ENCODE results near the gene ILF2.

ILF2 gene

DNA sequence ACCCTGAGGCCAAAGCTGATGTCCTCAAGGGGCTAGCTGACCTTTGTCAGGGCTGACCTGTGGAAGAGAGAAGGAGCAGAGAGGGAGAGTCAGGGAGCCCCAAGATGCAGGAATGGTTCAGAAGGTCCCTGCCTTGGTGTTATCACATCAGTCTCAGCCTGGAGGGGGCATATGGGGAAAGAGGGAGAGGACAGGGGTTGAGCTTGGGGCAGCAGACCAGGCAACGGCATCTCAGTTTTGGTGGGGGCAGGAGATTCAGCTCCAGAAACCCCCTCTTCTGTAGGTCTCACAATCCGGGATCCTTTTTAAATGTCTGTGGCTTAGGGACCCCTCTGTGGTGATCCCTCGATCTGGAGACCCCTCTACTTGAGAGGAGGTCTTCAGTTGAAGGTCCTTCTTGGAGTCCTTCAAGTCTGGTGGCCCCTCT, 44.3 kb downstream of the ILF2 start:
- no peak for DNase-seq

DNA sequence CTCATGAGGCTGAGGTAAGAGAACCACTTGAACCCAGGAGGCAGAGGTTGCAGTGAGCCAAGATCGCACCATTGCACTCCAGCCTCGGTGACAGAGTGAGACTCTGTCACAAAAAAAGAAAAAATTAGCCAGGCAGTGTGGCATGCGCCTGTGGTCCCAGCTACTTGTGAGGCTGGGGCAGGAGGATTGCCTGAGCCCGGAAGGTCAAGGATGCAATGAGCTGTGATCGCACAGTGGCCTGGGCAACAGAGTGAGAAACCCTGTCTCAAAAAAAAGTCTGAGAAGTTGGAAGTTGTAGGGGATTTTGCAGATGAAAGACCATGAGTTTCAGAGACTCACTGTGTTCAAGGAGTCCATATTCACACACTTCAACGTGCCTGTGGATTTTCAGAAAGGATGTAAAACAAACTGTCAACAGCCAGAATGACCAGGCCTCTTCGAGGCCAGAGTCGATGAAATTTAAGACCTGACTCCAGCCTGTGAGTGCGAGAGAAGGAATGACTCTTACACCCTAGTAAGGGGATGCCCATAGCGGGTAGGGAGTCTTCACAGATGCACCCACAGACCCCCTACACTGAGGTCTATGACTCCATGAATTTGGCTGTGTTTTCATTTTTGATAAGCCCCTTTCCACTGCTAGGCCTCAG, 45.7 kb downstream of the ILF2 start:
- no peak for DNase-seq

DNA sequence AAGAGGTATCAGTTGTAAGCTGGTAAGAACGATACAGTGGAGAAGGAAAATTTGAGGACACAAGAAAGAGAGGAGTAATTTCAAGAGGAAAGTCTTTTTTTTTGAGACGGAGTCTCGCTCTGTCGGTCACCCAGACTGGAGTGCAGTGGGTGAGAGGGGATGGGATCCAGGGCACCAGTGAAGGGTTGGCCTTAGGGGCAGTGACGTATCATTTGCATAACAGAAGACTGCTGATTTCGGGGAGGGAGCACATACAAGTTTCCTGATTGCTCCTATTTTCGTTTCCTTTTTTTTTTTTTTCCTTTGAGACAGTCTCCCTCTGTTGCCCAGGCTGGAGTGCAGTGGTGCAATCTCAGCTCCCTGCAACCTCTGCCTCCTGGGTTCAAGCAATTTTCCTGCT, 47.7 kb downstream of the ILF2 start:
- DNase-seq, result no peak

DNA sequence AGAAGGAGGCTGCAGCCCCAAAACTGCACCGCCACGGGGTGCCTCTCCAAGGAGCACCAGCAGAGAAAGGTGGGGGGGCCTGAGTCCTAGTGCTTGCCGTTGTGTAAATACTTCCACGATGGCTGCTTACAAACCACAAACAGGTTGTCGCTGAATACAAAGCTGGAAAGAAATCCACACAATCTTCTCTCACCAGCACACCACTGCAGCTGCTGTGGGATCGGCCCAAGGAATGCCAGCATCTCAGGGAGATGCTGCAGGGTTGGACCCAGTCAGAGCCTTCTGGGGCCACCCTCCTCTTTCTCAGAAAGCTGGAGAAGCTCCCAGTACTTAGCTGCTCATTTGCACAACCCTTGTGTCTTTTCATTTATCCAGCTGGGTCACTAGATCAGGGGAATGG, 51.6 kb downstream of the ILF2 start:
- no peak for DNase-seq

DNA sequence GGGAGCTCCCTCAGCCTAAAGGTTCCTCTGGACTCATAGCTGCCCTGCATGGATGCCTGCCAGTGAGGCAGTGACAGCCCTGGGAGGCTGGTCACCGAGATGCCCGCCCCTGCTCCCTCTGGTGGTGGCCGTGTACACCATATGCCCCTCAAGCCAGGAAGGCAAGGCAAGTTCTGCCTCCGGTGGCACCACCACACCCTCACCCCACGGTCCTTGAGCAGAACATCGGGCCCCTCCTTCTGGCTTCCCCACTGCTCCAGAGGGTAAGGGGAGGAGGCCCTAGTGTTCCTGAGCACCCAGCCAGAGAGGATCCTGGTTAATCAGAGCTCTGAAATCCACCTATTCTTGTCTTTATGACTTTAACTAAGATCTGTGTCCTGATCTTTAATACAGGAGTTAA, 53.1 kb downstream of the ILF2 start:
- DNase-seq, result no peak

DNA sequence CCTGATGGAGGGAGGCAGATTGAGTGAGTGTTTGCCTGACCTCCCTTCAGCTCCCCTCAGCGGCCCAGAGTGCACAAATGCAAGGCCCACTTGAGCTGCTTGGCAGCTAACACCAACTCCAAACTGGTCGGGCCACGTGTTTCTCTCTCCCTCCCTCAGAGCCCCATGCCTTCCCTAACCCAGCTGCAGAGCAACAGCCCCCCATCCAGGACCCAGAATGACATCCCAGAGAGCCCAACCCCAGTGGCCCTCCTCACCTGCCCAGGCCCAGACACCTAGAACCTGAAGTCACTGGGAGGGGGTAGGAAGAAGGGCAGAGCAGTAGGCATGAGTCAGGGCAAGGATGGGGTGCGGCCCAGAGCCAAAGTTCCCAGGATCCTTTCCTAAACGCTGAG, 53.9 kb downstream of the ILF2 start:
- no peak for DNase-seq

DNA sequence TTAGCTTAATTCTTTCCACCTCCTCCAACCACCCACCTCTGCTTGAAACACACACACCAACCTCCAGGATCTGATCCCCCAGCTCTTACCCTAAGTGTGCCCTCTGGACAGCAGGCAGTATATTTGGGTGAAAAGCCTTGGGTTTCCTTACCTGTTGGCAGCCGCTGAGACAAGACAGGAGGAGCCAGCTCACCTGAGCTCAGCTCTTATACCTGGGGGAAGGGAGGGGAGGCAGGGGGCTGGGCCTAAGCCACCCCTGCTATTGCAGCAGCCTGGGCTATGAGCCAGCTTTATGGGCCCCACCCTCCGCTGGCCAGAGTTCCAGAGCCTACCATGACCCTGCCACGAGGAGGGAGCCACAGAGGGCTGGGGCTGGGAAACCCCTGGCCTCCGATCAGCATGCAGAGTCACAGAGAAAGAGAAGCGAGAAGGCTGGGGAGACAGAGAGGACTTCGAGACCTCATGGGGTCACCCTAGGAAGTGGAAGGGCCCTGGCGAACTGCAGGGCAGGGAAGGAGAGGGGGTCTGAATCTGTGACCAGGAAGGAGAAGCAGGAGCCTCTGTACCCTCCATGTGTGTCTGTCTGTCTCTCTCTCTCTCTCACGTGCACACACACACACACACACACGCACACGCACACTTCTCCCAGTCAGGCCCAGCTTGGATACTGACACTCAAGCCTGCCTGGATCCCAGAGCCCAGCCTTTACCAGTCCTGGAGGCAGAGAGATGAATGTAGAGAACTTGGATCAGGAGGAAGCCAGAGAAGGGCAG, 54.5 kb downstream of the ILF2 start, which contains the start of gene S100A14:
Gene S100A14 (minus strand): TSS at position 182 of the 773 bp plus-strand sequence. CDS start 467 bp downstream, outside the sequence.
- DNase-seq, result no peak

DNA sequence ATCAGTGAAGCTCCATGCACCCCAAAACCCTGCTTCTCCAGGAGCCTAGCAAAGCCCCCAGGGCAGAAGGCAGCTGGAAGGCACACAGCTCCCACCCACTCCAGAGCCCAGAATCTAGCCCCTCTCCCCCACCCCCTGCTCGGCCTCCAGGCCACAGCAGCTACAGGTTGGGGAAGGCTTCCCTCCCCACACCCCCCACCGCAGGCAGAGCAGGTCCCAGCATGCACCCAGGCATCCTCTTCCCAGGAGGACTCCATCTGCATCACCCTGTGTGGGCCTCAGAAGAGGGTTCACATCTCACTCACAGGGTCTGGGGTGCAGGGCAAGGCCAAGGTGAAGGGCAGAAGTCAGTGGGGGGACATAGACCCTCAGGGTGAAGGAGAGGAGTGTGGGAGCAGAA, 55.4 kb downstream of the ILF2 start:
- DNase-seq, result no peak

DNA sequence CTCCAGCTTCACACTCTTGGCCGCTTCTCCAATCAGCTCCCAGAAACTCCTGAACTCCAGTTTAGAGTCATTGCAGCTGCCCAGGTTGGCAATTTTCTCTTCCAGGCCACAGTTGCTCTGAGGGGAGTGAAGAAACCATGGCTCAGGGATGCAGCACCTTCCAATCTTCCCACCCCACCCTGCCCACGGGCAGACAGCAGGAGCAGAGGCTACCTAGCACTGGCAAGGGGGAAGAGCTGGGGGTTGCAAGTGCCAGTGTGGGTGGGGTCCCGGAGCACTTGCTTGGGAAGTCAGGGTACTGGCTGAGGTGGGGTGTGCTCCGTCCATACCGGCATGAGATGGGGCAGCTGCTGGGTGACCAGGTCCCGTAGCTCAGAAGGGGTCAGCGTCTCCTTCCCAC, 55.9 kb downstream of the ILF2 start:
- no peak for DNase-seq

DNA sequence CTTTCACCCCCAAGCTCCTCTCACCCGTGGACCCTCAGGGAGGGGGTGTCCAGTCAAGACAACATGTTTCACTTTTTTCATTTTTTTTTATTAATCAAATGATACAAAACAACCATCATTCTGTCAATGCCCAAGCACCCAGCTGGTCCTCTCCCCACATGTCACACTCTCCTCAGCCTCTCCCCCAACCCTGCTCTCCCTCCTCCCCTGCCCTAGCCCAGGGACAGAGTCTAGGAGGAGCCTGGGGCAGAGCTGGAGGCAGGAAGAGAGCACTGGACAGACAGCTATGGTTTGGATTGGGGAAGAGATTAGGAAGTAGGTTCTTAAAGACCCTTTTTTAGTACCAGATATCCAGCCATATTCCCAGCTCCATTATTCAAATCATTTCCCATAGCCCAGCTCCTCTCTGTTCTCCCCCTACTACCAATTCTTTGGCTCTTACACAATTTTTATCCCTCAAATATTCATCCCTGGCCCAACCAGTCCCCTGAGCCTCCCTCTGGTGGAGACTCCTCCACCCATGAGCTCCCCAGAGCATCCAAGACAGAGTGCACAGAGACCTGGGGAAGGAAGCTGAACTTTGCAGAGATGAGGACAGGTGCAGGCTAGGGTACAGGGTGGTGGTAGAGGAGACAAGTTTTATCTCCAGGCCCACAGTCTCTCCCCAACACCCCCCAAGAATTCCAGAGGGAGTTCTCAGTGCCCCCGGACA, 56.4 kb downstream of the ILF2 start:
- no peak for DNase-seq

DNA sequence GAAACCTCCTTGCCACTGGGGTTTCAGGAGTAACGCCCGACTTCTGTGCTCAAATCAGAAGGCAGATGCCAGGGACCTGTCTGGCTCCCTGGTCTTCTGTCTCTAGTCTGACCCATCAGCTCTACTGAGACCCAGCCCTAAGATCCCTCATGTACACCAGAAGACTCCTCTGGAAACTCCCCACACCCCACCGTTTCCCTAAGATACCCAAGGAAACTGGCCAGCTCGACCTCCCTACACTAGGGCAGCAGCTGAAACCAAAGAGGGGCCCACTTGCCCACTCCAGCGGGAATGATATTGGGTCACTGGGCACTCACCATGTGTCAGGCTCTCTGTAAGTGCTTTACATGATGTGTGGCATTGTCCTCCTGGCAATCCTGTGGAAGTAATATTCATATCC, 57.4 kb downstream of the ILF2 start:
- DNase-seq, result no peak

DNA sequence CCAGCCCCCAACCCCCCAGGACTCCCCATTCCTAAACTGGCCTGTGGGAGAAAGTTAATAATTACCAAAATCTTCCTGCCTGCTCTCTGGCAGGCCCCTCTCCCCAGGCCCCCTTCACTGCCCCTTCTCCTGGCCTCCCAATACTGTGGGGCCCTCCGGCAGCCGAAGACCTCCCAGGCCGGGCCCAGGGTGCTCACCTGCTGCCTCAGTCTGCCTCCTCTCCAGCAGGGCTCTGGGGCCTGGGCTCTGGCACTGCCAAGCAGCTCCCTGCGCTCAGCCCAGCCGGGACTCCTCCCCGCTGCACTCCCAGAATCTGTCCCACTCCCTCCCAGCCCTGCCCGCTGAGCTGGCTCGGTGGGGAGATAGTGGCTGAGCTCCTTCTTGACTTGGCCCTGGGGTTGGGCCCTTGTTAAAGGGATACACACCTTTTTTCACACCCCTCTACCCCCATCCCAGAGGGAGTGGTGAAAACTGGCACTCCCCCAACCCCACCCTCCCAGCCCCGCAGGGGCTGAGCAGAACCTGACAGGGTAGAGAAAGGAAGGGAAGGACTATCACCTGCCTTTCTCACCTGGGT, 58.0 kb downstream of the ILF2 start, which contains the start of gene S100A16:
Gene S100A16 (minus strand): TSS at position 383 of the 577 bp plus-strand sequence. CDS start 4,986 bp downstream, outside the sequence.
- no peak for DNase-seq

DNA sequence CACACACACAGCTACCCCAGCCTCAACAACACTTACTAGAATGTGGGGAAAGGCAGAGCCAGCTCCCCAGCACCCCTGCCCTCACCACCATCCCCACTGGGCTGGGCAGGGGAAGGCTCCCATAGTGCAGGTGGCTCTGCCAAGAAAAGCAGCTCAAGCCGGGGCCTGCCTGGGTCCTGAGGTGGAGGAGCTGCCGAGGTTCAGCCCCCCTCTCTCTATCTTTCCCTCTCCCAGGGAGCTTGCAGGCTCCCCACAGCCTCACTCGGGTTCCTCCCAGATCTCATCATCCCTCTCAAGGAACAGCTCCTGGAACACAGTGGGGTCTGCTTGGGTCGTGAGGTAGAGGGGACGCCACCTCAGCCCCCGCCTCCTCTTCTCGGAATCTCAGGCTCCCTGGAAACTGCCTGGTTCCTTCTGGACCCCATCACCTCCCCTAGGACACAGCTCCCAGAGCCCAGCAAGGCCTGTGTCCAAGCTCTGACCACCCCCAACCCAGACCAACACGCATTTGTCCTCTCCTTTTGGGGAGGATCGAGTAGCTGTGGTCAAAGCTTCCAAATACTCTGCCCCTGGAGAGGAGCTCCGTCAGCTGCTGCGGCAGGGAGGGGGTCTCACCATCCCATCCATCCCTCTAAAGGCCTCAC, 58.6 kb downstream of the ILF2 start:
- no peak for DNase-seq

Data from activated CD8-positive, alpha-beta memory T cell treated with anti-CD3 and anti-CD28 coated beads, Interleukin-2, amount 50 U/mL, for 48 hours (primary cell).